Measurements from ENCODE around the gene MAX.

The MAX gene

GRCh38 chr14:65128096-65128495, 25.8 kb upstream of the MAX start:
- Histone ChIP-seq H3K4me3 (ENCODE audit: low read depth, low read length) (no peak overlapping the region), H3K27ac (ENCODE audit: low read depth, low read length) (no peak overlapping the region), H2AK5ac (ENCODE audit: low read length) (no peak overlapping the region), H2BK12ac (ENCODE audit: low read length) (no peak overlapping the region), H3K36me3 (ENCODE audit: control insufficient read depth in 1 of 2, insufficient read depth in 2 of 2, low read length in 2 of 2) (no peaks in the 10 kb centered on the region), H3K4me1 (ENCODE audit: control insufficient read depth in 1 of 2, insufficient read depth in 2 of 2, low read length in 2 of 2) (no peaks in the 10 kb centered on the region), H3K4me2 (ENCODE audit: low read length) (no peak overlapping the region), H3K79me2 (ENCODE audit: control insufficient read depth, insufficient read depth, low read length, poor library complexity) (no peaks in the 10 kb centered on the region), H2AFZ (ENCODE audit: insufficient read depth, low read length, poor library complexity) (no peak overlapping the region), H3K4ac (ENCODE audit: low read depth, low read length) (no peak overlapping the region), H4K91ac (ENCODE audit: low read depth, low read length) (no peak overlapping the region), H4K12ac (ENCODE audit: low read depth, low read length) (no peak overlapping the region), H3K14ac (ENCODE audit: low read length) (no peak overlapping the region), H3K18ac (ENCODE audit: low read length) (no peak overlapping the region), H4K8ac (ENCODE audit: low read depth, low read length) (no peak overlapping the region), H3K9me3 (ENCODE audit: insufficient read depth, low read depth, low read length) (no peaks in the 10 kb centered on the region), H3K9ac (ENCODE audit: low read length) (no peak overlapping the region), H2BK5ac (ENCODE audit: low read depth, low read length, poor library complexity) (no peak overlapping the region), H2BK120ac (ENCODE audit: insufficient read depth, low read length, poor library complexity) (no peak overlapping the region), H3K27me3 (ENCODE audit: insufficient read depth, low read length) (no peaks in the 10 kb centered on the region), H3K23ac (ENCODE audit: low read length) (no peak overlapping the region), H3K79me1 (ENCODE audit: low read length) (no peaks in the 10 kb centered on the region)
- DNase-seq = no peak
- no CpG with 5 or more reads among the region's 5 CpGs for WGBS (ENCODE audit: extremely low coverage, insufficient coverage, insufficient read length)

GRCh38 chr14:65117769-65118745, 15.7 kb upstream of the MAX start:
- H2BK12ac ChIP-seq (ENCODE audit: low read length) = peak overlapping the region; percentile 95
- H2AFZ ChIP-seq (ENCODE audit: insufficient read depth, low read length, poor library complexity) = no peak overlapping the region
- H4K12ac ChIP-seq (ENCODE audit: low read depth, low read length) = no peak overlapping the region
- no peaks in the 10 kb centered on the region for H3K36me3 ChIP-seq (ENCODE audit: control insufficient read depth in 1 of 2, insufficient read depth in 2 of 2, low read length in 2 of 2)
- peak overlapping the region; percentile 79 for H3K27ac ChIP-seq (ENCODE audit: low read depth, low read length)
- no peak overlapping the region for H3K9ac ChIP-seq (ENCODE audit: low read length)
- no peak overlapping the region for H3K23ac ChIP-seq (ENCODE audit: low read length)
- peak overlapping the region; percentile 22 for H3K18ac ChIP-seq (ENCODE audit: low read length)
- H2AK5ac ChIP-seq (ENCODE audit: low read length) = peak overlapping the region; percentile 3
- WGBS (ENCODE audit: extremely low coverage, insufficient coverage, insufficient read length) = no CpG with 5 or more reads among the region's 15 CpGs
- peak overlapping the region; percentile 3 for H3K4ac ChIP-seq (ENCODE audit: low read depth, low read length)
- H3K4me3 ChIP-seq (ENCODE audit: low read depth, low read length) = no peak overlapping the region
- no peaks in the 10 kb centered on the region for H3K79me1 ChIP-seq (ENCODE audit: low read length)
- H3K27me3 ChIP-seq (ENCODE audit: insufficient read depth, low read length) = no peaks in the 10 kb centered on the region
- peaks cover 4 to 6% of the 10 kb centered on the region in 2 experiments for H3K4me1 ChIP-seq (ENCODE audit: control insufficient read depth in 1 of 2, insufficient read depth in 2 of 2, low read length in 2 of 2)
- H3K9me3 ChIP-seq (ENCODE audit: insufficient read depth, low read depth, low read length) = no peaks in the 10 kb centered on the region
- peak overlapping the region; percentile 10 for H2BK120ac ChIP-seq (ENCODE audit: insufficient read depth, low read length, poor library complexity)
- no peak overlapping the region for H4K8ac ChIP-seq (ENCODE audit: low read depth, low read length)
- peak overlapping the region; percentile 29 for H2BK5ac ChIP-seq (ENCODE audit: low read depth, low read length, poor library complexity)
- DNase-seq = peak in 1 of 2 donors; percentile 45
- H3K4me2 ChIP-seq (ENCODE audit: low read length) = peak overlapping the region; percentile 29
- H3K14ac ChIP-seq (ENCODE audit: low read length) = peak overlapping the region; percentile 38
- peak overlapping the region; percentile 20 for H4K91ac ChIP-seq (ENCODE audit: low read depth, low read length)
- no peaks in the 10 kb centered on the region for H3K79me2 ChIP-seq (ENCODE audit: control insufficient read depth, insufficient read depth, low read length, poor library complexity)

DNA sequence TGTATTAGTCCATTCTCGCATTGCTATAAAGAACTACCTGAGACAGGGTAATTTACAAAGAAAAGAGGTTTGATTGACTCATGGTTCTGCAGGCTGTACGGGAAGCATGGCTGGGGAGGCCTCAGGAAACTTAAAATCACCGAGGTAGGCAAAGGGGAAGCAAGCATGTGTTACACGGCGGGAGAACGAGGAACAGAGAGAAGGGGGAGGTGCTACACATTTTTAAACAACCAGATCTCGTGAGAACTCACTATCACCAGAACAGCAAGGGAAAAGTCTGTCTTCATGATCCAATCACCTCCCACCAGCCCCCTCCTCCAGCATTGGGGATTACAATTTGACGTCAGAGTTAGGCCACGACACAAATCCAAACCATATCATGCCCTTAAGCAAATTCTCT, 13.3 kb upstream of the MAX start:
- DNase-seq = no peak
- Histone ChIP-seq H3K4me2 (ENCODE audit: low read length) (no peak overlapping the region), H3K79me1 (ENCODE audit: low read length) (no peaks in the 10 kb centered on the region), H3K36me3 (ENCODE audit: control insufficient read depth in 1 of 2, insufficient read depth in 2 of 2, low read length in 2 of 2) (no peaks in the 10 kb centered on the region), H3K9me3 (ENCODE audit: insufficient read depth, low read depth, low read length) (no peaks in the 10 kb centered on the region), H3K4me3 (ENCODE audit: low read depth, low read length) (no peak overlapping the region), H3K23ac (ENCODE audit: low read length) (no peak overlapping the region), H3K79me2 (ENCODE audit: control insufficient read depth, insufficient read depth, low read length, poor library complexity) (no peaks in the 10 kb centered on the region), H2BK12ac (ENCODE audit: low read length) (no peak overlapping the region), H2AK5ac (ENCODE audit: low read length) (no peak overlapping the region), H4K12ac (ENCODE audit: low read depth, low read length) (no peak overlapping the region), H3K27me3 (ENCODE audit: insufficient read depth, low read length) (no peaks in the 10 kb centered on the region), H2BK120ac (ENCODE audit: insufficient read depth, low read length, poor library complexity) (no peak overlapping the region), H3K4ac (ENCODE audit: low read depth, low read length) (no peak overlapping the region), H3K9ac (ENCODE audit: low read length) (no peak overlapping the region), H2AFZ (ENCODE audit: insufficient read depth, low read length, poor library complexity) (no peak overlapping the region), H3K18ac (ENCODE audit: low read length) (no peak overlapping the region), H3K14ac (ENCODE audit: low read length) (no peak overlapping the region), H3K4me1 (ENCODE audit: control insufficient read depth in 1 of 2, insufficient read depth in 2 of 2, low read length in 2 of 2) (peaks cover 4 to 6% of the 10 kb centered on the region in 2 experiments), H2BK5ac (ENCODE audit: low read depth, low read length, poor library complexity) (no peak overlapping the region), H4K91ac (ENCODE audit: low read depth, low read length) (no peak overlapping the region), H4K8ac (ENCODE audit: low read depth, low read length) (no peak overlapping the region), H3K27ac (ENCODE audit: low read depth, low read length) (no peak overlapping the region)
- no CpG with 5 or more reads among the region's 9 CpGs for WGBS (ENCODE audit: extremely low coverage, insufficient coverage, insufficient read length)

DNA sequence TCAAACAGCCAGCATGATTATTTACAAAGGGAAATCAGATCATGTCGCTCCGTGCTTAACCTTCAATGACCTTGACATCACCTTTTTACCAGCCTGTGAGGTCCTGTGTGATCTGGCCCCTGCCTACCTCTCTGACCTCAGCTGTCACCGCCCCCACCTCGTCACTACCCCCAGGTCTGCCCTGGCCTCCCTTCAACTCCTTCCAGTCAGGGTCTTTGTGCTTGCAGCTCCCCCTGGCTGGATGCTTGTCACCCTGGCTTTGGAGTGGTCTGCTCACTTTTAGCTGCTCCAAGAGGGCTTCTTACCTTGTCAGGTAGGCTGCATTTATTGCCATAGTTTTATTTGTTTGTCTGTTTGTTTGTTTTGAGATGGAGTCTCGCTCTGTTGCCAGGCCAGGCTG, 8.2 kb upstream of the MAX start:
- Histone ChIP-seq H3K4me3 (ENCODE audit: low read depth, low read length) (no peak overlapping the region), H4K12ac (ENCODE audit: low read depth, low read length) (no peak overlapping the region), H3K4me2 (ENCODE audit: low read length) (no peak overlapping the region), H3K4ac (ENCODE audit: low read depth, low read length) (no peak overlapping the region), H2AK5ac (ENCODE audit: low read length) (no peak overlapping the region), H3K27ac (ENCODE audit: low read depth, low read length) (no peak overlapping the region), H3K79me2 (ENCODE audit: control insufficient read depth, insufficient read depth, low read length, poor library complexity) (no peaks in the 10 kb centered on the region), H3K4me1 (ENCODE audit: control insufficient read depth in 1 of 2, insufficient read depth in 2 of 2, low read length in 2 of 2) (no peaks in the 10 kb centered on the region), H4K8ac (ENCODE audit: low read depth, low read length) (no peak overlapping the region), H3K36me3 (ENCODE audit: control insufficient read depth in 1 of 2, insufficient read depth in 2 of 2, low read length in 2 of 2) (no peaks in the 10 kb centered on the region), H3K9me3 (ENCODE audit: insufficient read depth, low read depth, low read length) (no peaks in the 10 kb centered on the region), H2BK120ac (ENCODE audit: insufficient read depth, low read length, poor library complexity) (no peak overlapping the region), H3K79me1 (ENCODE audit: low read length) (no peaks in the 10 kb centered on the region), H2AFZ (ENCODE audit: insufficient read depth, low read length, poor library complexity) (no peak overlapping the region), H3K14ac (ENCODE audit: low read length) (no peak overlapping the region), H3K23ac (ENCODE audit: low read length) (no peak overlapping the region), H2BK5ac (ENCODE audit: low read depth, low read length, poor library complexity) (no peak overlapping the region), H3K27me3 (ENCODE audit: insufficient read depth, low read length) (no peaks in the 10 kb centered on the region), H3K18ac (ENCODE audit: low read length) (no peak overlapping the region), H4K91ac (ENCODE audit: low read depth, low read length) (no peak overlapping the region), H3K9ac (ENCODE audit: low read length) (peak overlapping the region; percentile 62), H2BK12ac (ENCODE audit: low read length) (no peak overlapping the region)
- no peak for DNase-seq
- no CpG with 5 or more reads among the region's 5 CpGs for WGBS (ENCODE audit: extremely low coverage, insufficient coverage, insufficient read length)

Measured in trophoblast cell (in vitro differentiated cells and primary cell).